Breast epithelium (tissue), 3 donors: Measurements from ENCODE around the gene NAP1L4.

Experiments
- POLR2A ChIP-seq: fragments of 450-650 bp; IDR thresholded peaks from one replicate; pipeline ENCODE4 v1.6.1; 2016; ENCODE audit warnings: antibody characterized with exemption, mild to moderate bottlenecking, moderate library complexity
- POLR2AphosphoS5 ChIP-seq, 3 donors: sonication (generic); formaldehyde crosslinking; IDR thresholded peaks; one replicate each; pipeline ENCODE4 v1.6.1; 2017; ENCODE audit warnings: antibody characterized with exemption in 3 of 3
- TF ChIP-seq, protein P1 (sequence below), 3 donors: fragments of 450-650 bp; IDR thresholded peaks; one replicate each; pipeline ENCODE4 v1.5.1; 2016 to 2017; ENCODE audit warnings: antibody characterized with exemption in 3 of 3, mild to moderate bottlenecking in 3 of 3, moderate library complexity in 3 of 3

DNA sequence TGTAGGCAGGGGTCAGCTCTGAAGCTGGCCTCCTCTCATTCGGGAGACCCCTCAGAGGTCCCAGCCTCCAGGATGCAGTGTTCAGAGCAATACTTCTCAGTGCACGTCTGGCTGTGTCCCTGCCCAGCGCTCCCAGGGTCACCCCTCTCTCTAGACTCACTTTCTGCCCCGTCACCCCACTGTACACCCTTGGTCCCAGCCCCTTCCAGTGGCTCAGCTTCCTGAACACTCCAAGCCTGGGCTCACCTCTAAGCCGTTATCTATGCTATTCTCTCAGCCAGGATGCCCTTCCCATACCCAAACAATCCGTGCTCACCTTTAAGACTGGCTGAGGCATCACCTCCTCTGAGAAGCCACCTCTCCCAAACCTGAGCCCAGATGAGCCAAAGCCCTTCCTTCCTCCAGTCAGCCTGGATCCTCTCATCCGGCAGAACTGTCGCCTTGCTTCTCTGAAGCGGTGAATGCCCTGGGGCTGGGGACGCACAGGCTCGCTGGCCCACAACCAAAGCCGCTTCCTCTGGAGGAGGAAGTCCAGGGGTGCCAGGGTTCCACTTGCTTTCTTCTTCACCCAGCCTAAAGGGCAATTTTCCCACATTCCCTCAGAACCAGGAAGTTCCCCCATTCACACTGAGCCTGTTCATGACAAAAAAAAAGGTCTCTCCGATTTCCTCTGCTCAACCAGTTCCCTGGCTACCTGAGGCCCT lies 92.9 kb downstream of the NAP1L4 start:
- TF ChIP-seq, protein P1, sequence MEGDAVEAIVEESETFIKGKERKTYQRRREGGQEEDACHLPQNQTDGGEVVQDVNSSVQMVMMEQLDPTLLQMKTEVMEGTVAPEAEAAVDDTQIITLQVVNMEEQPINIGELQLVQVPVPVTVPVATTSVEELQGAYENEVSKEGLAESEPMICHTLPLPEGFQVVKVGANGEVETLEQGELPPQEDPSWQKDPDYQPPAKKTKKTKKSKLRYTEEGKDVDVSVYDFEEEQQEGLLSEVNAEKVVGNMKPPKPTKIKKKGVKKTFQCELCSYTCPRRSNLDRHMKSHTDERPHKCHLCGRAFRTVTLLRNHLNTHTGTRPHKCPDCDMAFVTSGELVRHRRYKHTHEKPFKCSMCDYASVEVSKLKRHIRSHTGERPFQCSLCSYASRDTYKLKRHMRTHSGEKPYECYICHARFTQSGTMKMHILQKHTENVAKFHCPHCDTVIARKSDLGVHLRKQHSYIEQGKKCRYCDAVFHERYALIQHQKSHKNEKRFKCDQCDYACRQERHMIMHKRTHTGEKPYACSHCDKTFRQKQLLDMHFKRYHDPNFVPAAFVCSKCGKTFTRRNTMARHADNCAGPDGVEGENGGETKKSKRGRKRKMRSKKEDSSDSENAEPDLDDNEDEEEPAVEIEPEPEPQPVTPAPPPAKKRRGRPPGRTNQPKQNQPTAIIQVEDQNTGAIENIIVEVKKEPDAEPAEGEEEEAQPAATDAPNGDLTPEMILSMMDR (IDR thresholded peaks at IDR 0.05) = no peak
- TF ChIP-seq POLR2AphosphoS5 (IDR thresholded peaks at IDR 0.05) (peak in 1 of 3 donors; percentile 32), POLR2A (no peak)
